GM12801 (cell line): Measurements from ENCODE around the gene CEACAM16.

ENCODE experiments used
- CTCF ChIP-seq: IDR thresholded peaks from one replicate; pipeline ENCODE4 v1.5.1; 2011; ENCODE audit warnings: control low read depth; ENCODE audit not compliant: insufficient read length; ENCODE audit errors: extremely low read depth

The CEACAM16 gene

DNA sequence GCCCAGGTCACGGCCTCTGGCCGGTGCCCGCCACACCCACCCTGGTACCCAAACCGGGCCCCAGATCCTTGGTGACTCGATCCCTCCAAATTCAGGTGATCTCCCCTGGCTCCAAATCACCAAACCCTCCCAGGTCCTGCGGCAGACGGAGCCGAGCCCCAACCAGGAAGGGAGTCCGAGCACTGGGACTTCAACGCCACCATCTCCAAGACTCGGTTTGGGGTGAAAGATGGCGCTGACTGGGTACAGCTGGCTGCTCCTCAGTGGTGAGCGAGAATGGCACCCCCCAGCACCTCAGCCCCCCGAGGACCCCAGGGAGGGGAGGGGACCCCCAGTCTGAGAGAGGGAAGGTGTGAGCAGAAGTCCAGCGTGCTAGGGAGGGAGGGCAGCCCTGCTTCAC, 2.3 kb downstream of the CEACAM16 start:
- TF ChIP-seq CTCF = no peak

- TF ChIP-seq CTCF = no peak
Observed at GRCh38 chr19:44702551-44703176, 3.7 kb downstream of the CEACAM16 start.

DNA sequence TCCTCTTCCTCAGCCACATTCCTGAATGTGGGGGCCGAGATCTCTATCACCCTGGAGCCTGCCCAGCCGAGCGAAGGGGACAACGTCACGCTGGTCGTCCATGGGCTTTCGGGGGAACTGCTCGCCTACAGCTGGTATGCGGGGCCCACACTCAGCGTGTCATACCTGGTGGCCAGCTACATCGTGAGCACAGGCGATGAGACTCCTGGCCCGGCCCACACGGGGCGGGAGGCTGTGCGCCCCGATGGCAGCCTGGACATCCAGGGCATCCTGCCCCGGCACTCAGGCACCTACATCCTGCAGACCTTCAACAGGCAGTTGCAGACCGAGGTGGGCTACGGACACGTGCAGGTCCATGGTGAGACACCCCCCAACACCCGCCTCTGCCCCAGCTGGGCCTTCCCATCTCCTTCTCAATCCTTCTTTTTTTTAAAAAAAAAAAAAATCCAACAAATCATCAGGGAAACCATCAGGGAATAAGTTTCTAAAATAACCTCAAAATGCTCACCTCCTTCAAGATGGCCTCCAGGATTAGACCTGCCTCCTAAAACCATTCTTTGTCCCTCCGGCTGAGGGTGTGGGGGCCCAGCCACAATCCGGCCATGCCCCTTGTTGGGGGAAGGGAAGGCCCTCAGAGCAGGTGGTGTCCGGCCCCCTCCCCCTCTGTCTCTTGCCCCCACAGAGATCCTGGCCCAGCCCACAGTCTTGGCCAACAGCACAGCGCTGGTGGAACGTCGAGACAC, 4.6 kb downstream of the CEACAM16 start:
- no peak for TF ChIP-seq CTCF

DNA sequence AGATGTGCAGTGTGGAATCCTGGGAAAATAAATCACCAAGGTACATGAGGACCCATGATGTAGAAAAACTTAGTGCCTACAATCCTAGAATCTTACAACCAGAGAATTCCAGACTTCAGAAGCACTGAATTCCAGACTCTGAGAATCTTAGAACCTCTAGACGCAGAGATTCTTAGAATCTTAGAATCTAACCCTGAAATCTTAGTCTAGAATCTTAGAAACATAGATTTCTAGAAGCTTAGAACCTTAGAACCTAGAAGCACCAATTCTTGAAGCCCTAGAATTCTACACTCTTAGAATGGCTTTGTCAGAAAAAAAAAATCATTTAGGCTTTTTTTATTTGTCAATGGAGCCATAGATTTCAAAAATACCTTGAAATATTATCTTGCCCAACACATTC, 6.0 kb downstream of the CEACAM16 start:
- no peak for TF ChIP-seq CTCF

DNA sequence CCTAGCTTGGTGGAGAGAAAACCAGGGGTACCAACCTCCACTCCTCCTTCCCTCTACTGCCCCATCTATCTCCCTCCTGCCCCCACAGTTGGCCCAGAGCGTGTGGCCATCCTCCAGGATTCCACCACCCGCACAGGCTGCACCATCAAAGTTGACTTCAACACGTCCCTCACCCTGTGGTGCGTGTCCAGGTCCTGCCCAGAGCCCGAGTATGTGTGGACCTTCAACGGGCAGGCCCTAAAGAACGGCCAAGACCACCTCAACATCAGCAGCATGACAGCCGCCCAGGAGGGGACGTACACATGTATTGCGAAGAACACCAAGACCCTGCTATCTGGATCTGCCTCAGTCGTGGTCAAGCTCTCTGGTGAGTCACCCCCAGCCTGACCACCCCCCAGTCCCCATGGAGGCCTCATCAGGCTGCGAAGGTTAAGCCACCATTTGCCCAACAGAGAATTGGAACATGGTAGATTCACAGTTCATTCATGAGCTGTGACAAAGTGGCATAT, 6.6 kb downstream of the CEACAM16 start:
- no peak for TF ChIP-seq CTCF

DNA sequence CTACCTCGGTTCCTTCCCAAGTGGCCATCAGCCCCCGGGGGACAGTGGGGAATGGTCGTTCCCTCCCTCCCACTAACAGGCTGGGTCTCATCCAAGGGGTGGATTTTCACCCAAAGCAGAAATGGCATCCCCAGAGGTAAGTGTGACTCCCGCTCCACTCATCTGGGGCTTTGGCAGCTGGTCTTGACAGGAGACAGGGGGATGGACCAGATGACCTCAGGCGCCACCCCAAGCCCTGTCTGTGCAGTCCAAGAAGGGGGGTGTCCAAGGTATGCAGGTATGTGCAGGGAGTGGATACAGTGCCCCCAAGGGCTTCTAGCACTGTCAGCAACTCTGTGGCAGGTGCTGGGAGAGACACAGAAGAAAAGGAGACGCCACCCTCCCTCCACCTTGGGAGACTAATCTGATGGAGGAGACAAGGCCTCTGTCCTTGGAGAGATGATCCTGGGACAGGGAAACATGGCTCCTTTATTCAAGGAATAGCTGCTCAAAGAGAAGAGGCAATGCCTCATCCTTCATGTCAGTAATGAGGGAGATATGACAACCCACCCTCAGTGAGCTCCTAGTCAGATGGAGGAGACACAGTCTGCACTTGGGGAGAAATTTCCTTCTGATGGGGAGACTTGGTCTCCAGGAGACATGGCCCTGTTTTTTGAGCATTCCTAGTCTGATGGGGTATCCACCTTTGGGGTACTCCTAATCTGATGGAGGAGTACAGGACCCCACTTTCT, 7.7 kb downstream of the CEACAM16 start:
- TF ChIP-seq CTCF = no peak

DNA sequence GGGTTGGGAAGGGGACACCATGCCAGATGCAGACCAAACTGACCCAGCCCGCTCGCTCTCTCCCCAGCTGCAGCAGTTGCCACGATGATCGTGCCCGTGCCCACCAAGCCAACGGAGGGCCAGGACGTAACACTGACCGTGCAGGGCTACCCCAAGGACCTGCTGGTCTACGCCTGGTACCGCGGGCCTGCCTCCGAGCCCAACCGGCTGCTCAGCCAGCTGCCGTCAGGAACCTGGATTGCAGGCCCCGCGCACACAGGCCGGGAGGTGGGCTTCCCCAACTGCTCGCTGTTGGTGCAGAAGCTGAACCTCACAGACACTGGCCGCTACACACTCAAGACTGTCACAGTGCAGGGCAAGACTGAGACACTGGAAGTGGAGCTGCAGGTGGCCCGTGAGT, 8.8 kb downstream of the CEACAM16 start:
- no peak for TF ChIP-seq CTCF
